ENCODE results near the gene SOD3. TPM values are rescaled to one million over a fixed set of nuclear protein-coding genes. Genes with fewer than 3 reads are reported as not detected.

Gene SOD3
- total and polyA plus RNA-seq, 2 of the 13 experiments (the other 11 are each of a cell fraction or from before 2014, with no cell fraction given), result 0.04 TPM; not detected in 1

- Histone ChIP-seq H3K4me1 (ENCODE audit: insufficient read depth, low read length) (peaks cover 11% of the 10 kb centered on the region), H3K27ac (ENCODE audit: extremely low read length, insufficient read depth, low read length) (no peak overlapping the region), H2AFZ (ENCODE audit: low read length) (no peak overlapping the region), H3K9ac (ENCODE audit: insufficient read depth, low read depth, low read length) (no peak overlapping the region), H3K4me3 (replicated peaks in 1 of 3; ENCODE audit: insufficient read depth in 1 of 3, low read depth in 2 of 3, low read length in 3 of 3) (no peak overlapping the region), H4K20me1 (ENCODE audit: insufficient read depth, low read length) (no peaks in the 10 kb centered on the region), H3K9me3 (ENCODE audit: low read length) (no peaks in the 10 kb centered on the region), H3K27me3 (ENCODE audit: control insufficient read depth in 1 of 2, insufficient read depth in 2 of 2, low read length in 2 of 2) (peaks cover 1 to 21% of the 10 kb centered on the region in 2 experiments; a peak in 3 of 5 replicates), H3K79me2 (ENCODE audit: insufficient read depth, low read length) (no peaks in the 10 kb centered on the region), H3K36me3 (replicated peaks in 1 of 2; ENCODE audit: control insufficient read depth in 1 of 2, insufficient read depth in 2 of 2, low read length in 2 of 2) (no peaks in the 10 kb centered on the region), H3K4me2 (ENCODE audit: low read depth, low read length) (no peak overlapping the region)
- BruUV-seq (replicated peaks), result no TSS peak
- DNase-seq (ENCODE audit: low spot score), result no peak
- in situ Hi-C loops (cut with HindIII; ENCODE audit: extremely low pct_ligation_motif_present, low pct_unique_long_range_greater_than_20kb), result no loop called here
- POLR2A ChIA-PET, result no interaction called here
- TF ChIP-seq POGK (CRISPR knock-in tag; conservative IDR thresholded peaks at IDR 0.05) (no peak), ZNF276 (CRISPR knock-in tag; IDR thresholded peaks at IDR 0.05; ENCODE audit: low read depth) (no peak), IKZF1 (IDR thresholded peaks at IDR 0.05) (no peak), ZNF224 (CRISPR knock-in tag; IDR thresholded peaks at IDR 0.05) (no peak), TBX2 (CRISPR knock-in tag; IDR thresholded peaks at IDR 0.05; ENCODE audit: borderline replicate concordance) (no peak), MAFK (conservative IDR thresholded peaks at IDR 0.05 in 1 of 2, IDR thresholded peaks at IDR 0.05 in 1 of 2; ENCODE audit: low read length in 2 of 2) (no peak)
- TF ChIP-seq, protein P1, sequence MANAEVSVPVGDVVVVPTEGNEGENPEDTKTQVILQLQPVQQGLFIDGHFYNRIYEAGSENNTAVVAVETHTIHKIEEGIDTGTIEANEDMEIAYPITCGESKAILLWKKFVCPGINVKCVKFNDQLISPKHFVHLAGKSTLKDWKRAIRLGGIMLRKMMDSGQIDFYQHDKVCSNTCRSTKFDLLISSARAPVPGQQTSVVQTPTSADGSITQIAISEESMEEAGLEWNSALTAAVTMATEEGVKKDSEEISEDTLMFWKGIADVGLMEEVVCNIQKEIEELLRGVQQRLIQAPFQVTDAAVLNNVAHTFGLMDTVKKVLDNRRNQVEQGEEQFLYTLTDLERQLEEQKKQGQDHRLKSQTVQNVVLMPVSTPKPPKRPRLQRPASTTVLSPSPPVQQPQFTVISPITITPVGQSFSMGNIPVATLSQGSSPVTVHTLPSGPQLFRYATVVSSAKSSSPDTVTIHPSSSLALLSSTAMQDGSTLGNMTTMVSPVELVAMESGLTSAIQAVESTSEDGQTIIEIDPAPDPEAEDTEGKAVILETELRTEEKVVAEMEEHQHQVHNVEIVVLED (CRISPR knock-in tag; IDR thresholded peaks at IDR 0.05; ENCODE audit: borderline replicate concordance), result no peak
- TF ChIP-seq, protein P2, sequence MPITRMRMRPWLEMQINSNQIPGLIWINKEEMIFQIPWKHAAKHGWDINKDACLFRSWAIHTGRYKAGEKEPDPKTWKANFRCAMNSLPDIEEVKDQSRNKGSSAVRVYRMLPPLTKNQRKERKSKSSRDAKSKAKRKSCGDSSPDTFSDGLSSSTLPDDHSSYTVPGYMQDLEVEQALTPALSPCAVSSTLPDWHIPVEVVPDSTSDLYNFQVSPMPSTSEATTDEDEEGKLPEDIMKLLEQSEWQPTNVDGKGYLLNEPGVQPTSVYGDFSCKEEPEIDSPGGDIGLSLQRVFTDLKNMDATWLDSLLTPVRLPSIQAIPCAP (CRISPR knock-in tag; IDR thresholded peaks at IDR 0.05; ENCODE audit: low read depth), result no peak
- TF ChIP-seq, protein P3, sequence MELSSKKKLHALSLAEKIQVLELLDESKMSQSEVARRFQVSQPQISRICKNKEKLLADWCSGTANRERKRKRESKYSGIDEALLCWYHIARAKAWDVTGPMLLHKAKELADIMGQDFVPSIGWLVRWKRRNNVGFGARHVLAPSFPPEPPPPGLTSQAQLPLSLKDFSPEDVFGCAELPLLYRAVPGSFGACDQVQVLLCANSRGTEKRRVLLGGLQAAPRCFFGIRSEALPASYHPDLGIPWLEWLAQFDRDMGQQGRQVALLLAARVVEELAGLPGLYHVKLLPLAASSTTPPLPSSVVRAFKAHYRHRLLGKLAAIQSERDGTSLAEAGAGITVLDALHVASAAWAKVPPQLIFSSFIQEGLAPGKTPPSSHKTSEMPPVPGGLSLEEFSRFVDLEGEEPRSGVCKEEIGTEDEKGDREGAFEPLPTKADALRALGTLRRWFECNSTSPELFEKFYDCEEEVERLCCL (CRISPR knock-in tag; IDR thresholded peaks at IDR 0.05; ENCODE audit: borderline replicate concordance), result no peak
- intact Hi-C loops (cut with micrococcal nuclease; ENCODE audit: unreplicated experiment), result no loop called here
- no peak for FAIRE-seq
- 70% methylated on average over 28 of the region's 103 CpGs for whole genome bisulfite sequencing (ENCODE audit: low lambda C conversion rate)
- no peak for ATAC-seq
- CTCF ChIA-PET (ENCODE audit: low intra/inter-chr PET ratio, low total read pairs), result no interaction called here
Observed at GRCh38 chr4:24799544-24800324, 4.4 kb downstream of the SOD3 start.
